ENCODE results near the gene RAB11FIP5. TPM values are rescaled to one million over a fixed set of nuclear protein-coding genes. Genes with fewer than 3 reads are reported as not detected.

Gene RAB11FIP5
- total RNA-seq, 1 experiment from 2014 or later, result 20.8 TPM

DNA sequence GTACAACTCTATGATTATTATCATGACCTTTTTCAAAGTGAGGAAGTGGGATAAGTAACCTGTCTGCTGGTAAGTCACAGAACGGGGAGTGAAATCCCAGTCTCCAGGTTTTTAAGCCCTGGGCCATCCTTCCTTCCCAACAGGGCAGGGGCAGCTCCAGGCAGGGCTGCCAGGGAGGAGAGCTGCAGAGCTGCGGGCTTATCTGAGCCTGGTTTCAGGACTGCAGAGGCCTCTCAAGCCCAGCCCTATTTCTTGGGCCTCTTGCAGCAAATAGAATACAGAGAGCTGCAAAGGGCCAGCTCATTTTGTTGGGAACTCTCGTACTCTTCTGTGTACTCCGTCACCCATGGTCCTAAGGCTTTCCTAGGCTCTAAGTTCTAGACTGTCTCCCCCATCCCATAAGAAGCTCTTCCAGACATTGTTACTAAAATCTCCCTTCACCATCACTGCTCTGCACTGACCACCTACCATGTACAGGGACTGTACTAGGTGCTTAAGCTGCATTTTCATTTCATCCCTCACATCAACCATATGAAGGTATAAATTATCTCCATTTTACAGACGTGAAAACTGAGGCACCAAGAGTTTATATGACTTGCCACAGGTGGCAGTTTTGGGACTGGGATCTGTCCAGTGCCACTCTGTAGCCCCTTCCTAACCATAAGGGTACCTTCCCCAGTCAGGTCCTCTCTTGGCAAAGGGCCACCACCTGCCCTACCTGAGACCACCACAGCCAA lies 3.1 kb downstream of the RAB11FIP5 start:
- no peaks in the 10 kb centered on the region for H4K20me1 ChIP-seq (ENCODE audit: insufficient read depth)
- DNase-seq (ENCODE audit: low read depth, low spot score), result no peak
- no peaks in the 10 kb centered on the region; a peak in 1 of 4 replicates for H3K36me3 ChIP-seq (ENCODE audit: control insufficient read depth in 1 of 2, insufficient read depth in 2 of 2, low read length in 2 of 2)
- ATAC-seq, result no peak
- no peak overlapping the region for H3K27ac ChIP-seq (ENCODE audit: low read depth, low read length)
- TF ChIP-seq MAX (IDR thresholded peaks at IDR 0.05) (no peak), CEBPB (IDR thresholded peaks at IDR 0.05; ENCODE audit: low read depth) (no peak)
- peaks cover 20 to 34% of the 10 kb centered on the region in 2 experiments for H3K4me1 ChIP-seq (ENCODE audit: control insufficient read depth in 1 of 2, insufficient read depth in 2 of 2, low read length in 2 of 2)
- ChIA-PET POLR2A (no interaction called here), CTCF (no interaction called here), RAD21 (ENCODE audit: low non-redundant PET in 1 of 2, low total read pairs in 2 of 2, uncharacterized antibody in 2 of 2, unreplicated experiment in 2 of 2) (no interaction called here)
- H3K27me3 ChIP-seq (ENCODE audit: insufficient read depth, low read length), result no peaks in the 10 kb centered on the region
- no peaks in the 10 kb centered on the region for H3K9me3 ChIP-seq (ENCODE audit: control insufficient read depth in 1 of 2, insufficient read depth in 1 of 2, low read depth in 1 of 2, low read length in 2 of 2)
- H3K4me2 ChIP-seq (ENCODE audit: low read length), result no peak overlapping the region
- no peak overlapping the region for H3K9ac ChIP-seq (ENCODE audit: low read length)
- H2AFZ ChIP-seq (ENCODE audit: low read depth, low read length, poor library complexity, severe bottlenecking), result no peak overlapping the region
- peaks cover 73% of the 10 kb centered on the region for H3K79me2 ChIP-seq (ENCODE audit: insufficient read depth, low read length)
- H3K4me3 ChIP-seq (replicated peaks in 1 of 2; ENCODE audit: low read depth in 1 of 2, low read length in 2 of 2), result no peak overlapping the region
- BruUV-seq (replicated peaks), result no TSS peak
- intact Hi-C loops (cut with micrococcal nuclease), result no loop called here
- no peaks in the 10 kb centered on the region for H3K9me2 ChIP-seq (ENCODE audit: insufficient read depth)

DNA sequence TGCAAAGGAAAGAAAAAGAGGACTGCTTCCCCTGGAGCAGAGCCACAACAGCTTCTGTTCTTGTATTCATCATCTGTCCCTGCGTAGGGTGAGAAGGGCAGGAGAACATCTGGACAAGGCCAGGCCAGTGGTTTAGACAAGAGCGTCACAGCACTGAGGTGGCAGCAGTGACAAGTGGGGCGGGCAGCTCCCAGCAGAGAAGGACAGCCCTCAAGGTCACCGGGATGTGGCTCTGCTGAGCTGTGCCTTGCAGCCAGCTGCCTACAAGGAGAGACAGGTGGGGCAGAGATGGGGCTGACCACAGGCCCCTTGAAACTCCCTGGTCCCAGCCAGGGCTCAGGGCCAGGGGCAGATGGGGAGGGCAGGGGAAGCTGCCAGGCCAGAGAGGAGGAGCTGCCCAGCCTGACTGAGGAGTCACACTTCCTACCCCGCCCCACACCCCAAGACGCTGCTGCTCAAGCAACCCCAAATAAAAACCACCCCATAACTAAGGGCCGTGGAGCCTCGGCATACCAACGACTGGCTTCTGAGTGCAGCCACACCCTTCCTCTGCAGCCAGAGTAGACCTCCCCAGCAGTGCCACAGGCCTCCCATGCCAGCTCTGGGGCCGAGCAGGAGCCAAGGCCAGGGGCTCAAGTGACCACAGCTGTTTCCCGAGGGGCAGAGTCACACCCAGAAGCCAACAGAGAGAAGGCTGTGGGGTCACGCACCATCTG lies 5.4 kb downstream of the RAB11FIP5 start:
- no peak overlapping the region for H2AFZ ChIP-seq (ENCODE audit: low read depth, low read length, poor library complexity, severe bottlenecking)
- TF ChIP-seq EGR1 (IDR thresholded peaks at IDR 0.05; ENCODE audit: low read depth) (no peak), RAD21 (IDR thresholded peaks at IDR 0.05; ENCODE audit: low read depth) (no peak), SP1 (IDR thresholded peaks at IDR 0.05; ENCODE audit: low read depth) (no peak), EZH2phosphoT487 (IDR thresholded peaks at IDR 0.05; ENCODE audit: borderline replicate concordance) (no peak), CEBPB (IDR thresholded peaks at IDR 0.05; ENCODE audit: low read depth) (no peak), ZFX (IDR thresholded peaks at IDR 0.05) (no peak), ZNF274 (IDR thresholded peaks at IDR 0.05; ENCODE audit: low read depth, low read length) (no peak), CBX3 (IDR thresholded peaks at IDR 0.05; ENCODE audit: low read depth) (no peak), SRF (IDR thresholded peaks at IDR 0.05; ENCODE audit: low read depth) (no peak), YY1 (IDR thresholded peaks at IDR 0.05; ENCODE audit: extremely low read depth, insufficient replicate concordance, low read depth, low read length) (no peak), JUND (IDR thresholded peaks at IDR 0.05) (no peak), ELF1 (IDR thresholded peaks at IDR 0.05; ENCODE audit: borderline replicate concordance, low read depth) (no peak), CTCF (IDR thresholded peaks at IDR 0.05 in 2 of 3, conservative IDR thresholded peaks at IDR 0.05 in 1 of 3; ENCODE audit: borderline replicate concordance in 1 of 3, insufficient read depth in 1 of 3, low read depth in 2 of 3, low read length in 2 of 3) (no peak), FOSL1 (IDR thresholded peaks at IDR 0.05; ENCODE audit: low read depth) (no peak), SIN3A (IDR thresholded peaks at IDR 0.05; ENCODE audit: low read depth) (no peak)
- TF ChIP-seq, protein P1, sequence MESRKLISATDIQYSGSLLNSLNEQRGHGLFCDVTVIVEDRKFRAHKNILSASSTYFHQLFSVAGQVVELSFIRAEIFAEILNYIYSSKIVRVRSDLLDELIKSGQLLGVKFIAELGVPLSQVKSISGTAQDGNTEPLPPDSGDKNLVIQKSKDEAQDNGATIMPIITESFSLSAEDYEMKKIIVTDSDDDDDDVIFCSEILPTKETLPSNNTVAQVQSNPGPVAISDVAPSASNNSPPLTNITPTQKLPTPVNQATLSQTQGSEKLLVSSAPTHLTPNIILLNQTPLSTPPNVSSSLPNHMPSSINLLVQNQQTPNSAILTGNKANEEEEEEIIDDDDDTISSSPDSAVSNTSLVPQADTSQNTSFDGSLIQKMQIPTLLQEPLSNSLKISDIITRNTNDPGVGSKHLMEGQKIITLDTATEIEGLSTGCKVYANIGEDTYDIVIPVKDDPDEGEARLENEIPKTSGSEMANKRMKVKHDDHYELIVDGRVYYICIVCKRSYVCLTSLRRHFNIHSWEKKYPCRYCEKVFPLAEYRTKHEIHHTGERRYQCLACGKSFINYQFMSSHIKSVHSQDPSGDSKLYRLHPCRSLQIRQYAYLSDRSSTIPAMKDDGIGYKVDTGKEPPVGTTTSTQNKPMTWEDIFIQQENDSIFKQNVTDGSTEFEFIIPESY (IDR thresholded peaks at IDR 0.05; ENCODE audit: extremely low read depth, insufficient replicate concordance, low read length), result no peak
- H3K9me3 ChIP-seq (ENCODE audit: control insufficient read depth in 1 of 2, insufficient read depth in 1 of 2, low read depth in 1 of 2, low read length in 2 of 2), result no peaks in the 10 kb centered on the region
- H3K4me3 ChIP-seq (replicated peaks in 1 of 2; ENCODE audit: low read depth in 1 of 2, low read length in 2 of 2), result no peak overlapping the region
- H3K27me3 ChIP-seq (ENCODE audit: insufficient read depth, low read length), result no peaks in the 10 kb centered on the region
- ChIA-PET POLR2A (no interaction called here), CTCF (no interaction called here), RAD21 (ENCODE audit: low non-redundant PET in 1 of 2, low total read pairs in 2 of 2, uncharacterized antibody in 2 of 2, unreplicated experiment in 2 of 2) (no interaction called here)
- intact Hi-C loops (cut with micrococcal nuclease), result no loop called here
- H3K4me2 ChIP-seq (ENCODE audit: low read length), result no peak overlapping the region
- no peak overlapping the region for H3K9ac ChIP-seq (ENCODE audit: low read length)
- no peaks in the 10 kb centered on the region; a peak in 1 of 4 replicates for H3K36me3 ChIP-seq (ENCODE audit: control insufficient read depth in 1 of 2, insufficient read depth in 2 of 2, low read length in 2 of 2)
- H3K27ac ChIP-seq (ENCODE audit: low read depth, low read length), result no peak overlapping the region
- H3K79me2 ChIP-seq (ENCODE audit: insufficient read depth, low read length), result peaks cover 90% of the 10 kb centered on the region
- H3K9me2 ChIP-seq (ENCODE audit: insufficient read depth), result no peaks in the 10 kb centered on the region
- DNase-seq (ENCODE audit: low read depth, low spot score) (no peak), ATAC-seq (no peak)
- no TSS peak for BruUV-seq (replicated peaks)
- peaks cover 13 to 21% of the 10 kb centered on the region in 2 experiments for H3K4me1 ChIP-seq (ENCODE audit: control insufficient read depth in 1 of 2, insufficient read depth in 2 of 2, low read length in 2 of 2)
- no peaks in the 10 kb centered on the region for H4K20me1 ChIP-seq (ENCODE audit: insufficient read depth)

Data from HCT116 (cell line).